SH-SY5Y (cell line): ENCODE results near the gene NDFIP2.

Source experiments
- GATA2 ChIP-seq: IDR thresholded peaks from 2 replicates; pipeline ENCODE4 v1.6.1; 2011; ENCODE audit warnings: mild to moderate bottlenecking, low read depth, low read length
- GATA3 ChIP-seq: IDR thresholded peaks from 2 replicates; pipeline ENCODE4 v1.6.1; 2011; ENCODE audit warnings: low read depth, mild to moderate bottlenecking, low read length, moderate library complexity

DNA sequence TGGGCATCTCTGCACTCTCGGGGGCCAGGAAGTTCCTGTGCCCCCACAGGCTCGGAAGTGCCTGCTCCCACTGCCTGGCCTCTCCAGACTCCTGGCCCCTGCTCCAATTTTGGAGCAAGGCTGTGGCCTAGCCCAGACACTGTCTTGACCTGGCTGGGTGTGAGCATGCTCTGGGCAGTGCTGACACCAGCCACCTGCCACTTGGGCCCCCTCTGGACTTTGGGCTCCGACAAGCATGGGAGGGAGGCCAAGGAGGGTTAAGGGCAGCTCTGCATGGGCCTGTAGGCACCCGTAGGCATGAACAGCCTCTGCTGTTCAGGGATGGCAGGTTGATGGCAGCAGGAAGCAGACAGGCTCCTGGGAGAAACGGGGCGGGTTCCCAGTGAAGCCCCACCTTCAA, 48.9 kb upstream of the NDFIP2 start:
- no peak for TF ChIP-seq GATA3
- TF ChIP-seq GATA2: no peak
